HL-60 (cell line): Measurements from ENCODE around the gene MDC1.

Experiments used
- DNase-seq, 2 experiments: peaks; one replicate each; pipeline ENCODE4 v3.0.0-alpha.2; 2010 to 2020; ENCODE audit warnings: low read depth in 1 of 2, low spot score in 1 of 2
- H3K27ac ChIP-seq: fragments of 250-450 bp; sonication (Bioruptor Pico); replicated peaks from 2 replicates; pipeline ENCODE4 v1.5.1; 2020; ENCODE audit warnings: mild to moderate bottlenecking, moderate library complexity
- H3K27me3 ChIP-seq: fragments of 250-450 bp; sonication (Bioruptor Pico); 2 replicates; pipeline ENCODE4 v1.5.1; 2021; ENCODE audit warnings: mild to moderate bottlenecking, moderate library complexity; ENCODE audit not compliant: insufficient read depth, poor library complexity, severe bottlenecking
- H3K4me3 ChIP-seq: replicated peaks from 2 replicates; pipeline ENCODE4 v1.5.1; 2011; ENCODE audit warnings: mild to moderate bottlenecking, control low read depth, low read length; ENCODE audit not compliant: insufficient read depth
- CTCF ChIP-seq: IDR thresholded peaks from one replicate; pipeline ENCODE4 v1.5.1; 2011; ENCODE audit warnings: low read length, control low read depth, inconsistent platforms; ENCODE audit not compliant: insufficient read depth
- GABPA ChIP-seq: IDR thresholded peaks from 2 replicates; pipeline ENCODE4 v1.6.1; 2012; ENCODE audit warnings: low read depth
- POLR2AphosphoS5 ChIP-seq: IDR thresholded peaks from 2 replicates; pipeline ENCODE4 v1.6.1; 2012; ENCODE audit warnings: low read depth
- REST ChIP-seq: IDR thresholded peaks from 2 replicates; pipeline ENCODE4 v1.6.1; 2012; ENCODE audit warnings: low read depth; ENCODE audit not compliant: insufficient replicate concordance
- SPI1 ChIP-seq: IDR thresholded peaks from 2 replicates; pipeline ENCODE4 v1.6.1; 2012; ENCODE audit warnings: low read depth, mild to moderate bottlenecking, borderline replicate concordance

MDC1 gene

GRCh38 chr6:30741789-30742315 is 24.8 kb upstream of the MDC1 start:
- no peak for DNase-seq
- Histone ChIP-seq H3K27me3 (peaks cover 5% of the 10 kb centered on the region), H3K27ac (peak overlapping the region; percentile 67), H3K4me3 (peak overlapping the region; percentile 84)
- no peak for TF ChIP-seq SPI1
- TF ChIP-seq GABPA = no peak
- TF ChIP-seq CTCF = no peak
- no peak; the same call in 1 of the 2 replicates for TF ChIP-seq POLR2AphosphoS5
- TF ChIP-seq REST = no peak

- Histone ChIP-seq H3K4me3 (peak overlapping the region; percentile 84), H3K27ac (peak overlapping the region; percentile 67; the same call in 1 of the 2 replicates)
Measured at GRCh38 chr6:30741063-30741779, 24.1 kb upstream of the MDC1 start.

GRCh38 chr6:30740540-30740870 is 23.4 kb upstream of the MDC1 start:
- H3K27ac ChIP-seq = no peak overlapping the region
- no peak overlapping the region for H3K4me3 ChIP-seq
- peaks cover 5% of the 10 kb centered on the region for H3K27me3 ChIP-seq
- no peak for DNase-seq
- TF ChIP-seq CTCF = no peak
- no peak for TF ChIP-seq POLR2AphosphoS5
- TF ChIP-seq REST = no peak
- TF ChIP-seq GABPA = no peak
- TF ChIP-seq SPI1 = no peak

More at GRCh38 chr6:30741063-30741779, 24.1 kb upstream of the MDC1 start:
- H3K27me3 ChIP-seq = peaks cover 5% of the 10 kb centered on the region
- TF ChIP-seq POLR2AphosphoS5 (no peak), SPI1 (peak; percentile 66; the same call in 1 of the 2 replicates)
- peak in 1 of 2 experiments; percentile 38 for DNase-seq

- no peak for DNase-seq
- no peak for TF ChIP-seq REST
- no peak for TF ChIP-seq SPI1
- no peak for TF ChIP-seq GABPA
- TF ChIP-seq POLR2AphosphoS5 = no peak
- no peak for TF ChIP-seq CTCF
- Histone ChIP-seq H3K27ac (no peak overlapping the region), H3K27me3 (no peaks in the 10 kb centered on the region), H3K4me3 (no peak overlapping the region)
Measured at GRCh38 chr6:30738532-30738931, 21.5 kb upstream of the MDC1 start.
